LNCAP (cell line): ENCODE results near the gene CAMK1.

Experiments
- CTCF ChIP-seq: fragments of 450-650 bp; IDR thresholded peaks from 2 replicates; pipeline ENCODE4 v1.5.1; 2017; ENCODE audit warnings: mild to moderate bottlenecking

CAMK1 gene

GRCh38 chr3:9809615-9810432, 40.1 kb upstream of the CAMK1 start, which contains the start of gene TTLL3:
Gene TTLL3, plus strand, starts transcription at chr3:9810262. Its CDS starts 400 bp downstream, at chr3:9810662.
- TF ChIP-seq CTCF, result no peak

GRCh38 chr3:9809239-9809614, 39.5 kb upstream of the CAMK1 start:
- TF ChIP-seq CTCF, result no peak

GRCh38 chr3:9808345-9809037, 38.7 kb upstream of the CAMK1 start:
- TF ChIP-seq CTCF, result no peak

- no peak for TF ChIP-seq CTCF
Measured at GRCh38 chr3:9807981-9808344, 38.2 kb upstream of the CAMK1 start.

- no peak for TF ChIP-seq CTCF
Measured at GRCh38 chr3:9806688-9807589, 37.2 kb upstream of the CAMK1 start.

- TF ChIP-seq CTCF, result no peak
Measured at GRCh38 chr3:9806137-9806536, 36.4 kb upstream of the CAMK1 start.

GRCh38 chr3:9804996-9805395, 35.2 kb upstream of the CAMK1 start:
- TF ChIP-seq CTCF, result no peak
